Fibroblast of the conjunctiva (primary cell): ENCODE measurements around the gene GART.

ENCODE experiments used
- DNase-seq: peaks from one replicate; pipeline ENCODE4 v3.0.0-alpha.2; 2010; ENCODE audit warnings: low read depth

GART gene

GRCh38 chr21:33461538-33462250 is 80.2 kb downstream of the GART start:
- DNase-seq: no peak

- DNase-seq: no peak
Measured at GRCh38 chr21:33458861-33459260, 83.1 kb downstream of the GART start.

- DNase-seq: no peak
Measured at GRCh38 chr21:33455686-33456446, 86.1 kb downstream of the GART start.
